Caki2 (cell line): ENCODE measurements around the gene FRAT2. TPM values are rescaled to one million over a fixed set of nuclear protein-coding genes. Genes with fewer than 3 reads are reported as not detected.

Experiments
- DNase-seq: peaks from one replicate; pipeline ENCODE4 v3.0.0-alpha.2; 2015; ENCODE audit warnings: low read depth
- in situ Hi-C: cut with HindIII; loops from 2 replicates; pipeline ENCODE4 v1.10.0; 2016; ENCODE audit warnings: low sequenced_read_pairs, low pct_unique_long_range_greater_than_20kb, mixed read lengths
- total RNA-seq: library from RNA; depleted of rRNA; stranded (reverse); fragments of >200 nt; shearing (Covaris generic); gene quantifications from 2 replicates; pipeline ENCODE4 v1.2.3, GENCODE V29; 2014; ENCODE audit warnings: low replicate concordance; rRNA removed

FRAT2 gene, protein sequence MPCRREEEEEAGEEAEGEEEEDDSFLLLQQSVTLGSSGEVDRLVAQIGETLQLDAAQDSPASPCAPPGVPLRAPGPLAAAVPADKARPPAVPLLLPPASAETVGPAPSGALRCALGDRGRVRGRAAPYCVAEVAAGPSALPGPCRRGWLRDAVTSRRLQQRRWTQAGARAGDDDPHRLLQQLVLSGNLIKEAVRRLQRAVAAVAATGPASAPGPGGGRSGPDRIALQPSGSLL
- 3.2 and 9.1 TPM in 2 replicates for total RNA-seq

- in situ Hi-C loops: no loop called here
- peak; percentile 86 for DNase-seq
These were observed at the start of gene FRAT2 for GRCh38 chr10:97334370-97335175. Gene FRAT2, minus strand, starts transcription at chr10:97334729. Its CDS starts 157 bp downstream, at chr10:97334572.

- in situ Hi-C loops: no loop called here
- DNase-seq: no peak
These were observed 49.6 kb upstream of the FRAT2 start for GRCh38 chr10:97384156-97384555.

GRCh38 chr10:97383159-97383558 lies 48.6 kb upstream of the FRAT2 start:
- no peak for DNase-seq
- in situ Hi-C loops: no loop called here

DNA sequence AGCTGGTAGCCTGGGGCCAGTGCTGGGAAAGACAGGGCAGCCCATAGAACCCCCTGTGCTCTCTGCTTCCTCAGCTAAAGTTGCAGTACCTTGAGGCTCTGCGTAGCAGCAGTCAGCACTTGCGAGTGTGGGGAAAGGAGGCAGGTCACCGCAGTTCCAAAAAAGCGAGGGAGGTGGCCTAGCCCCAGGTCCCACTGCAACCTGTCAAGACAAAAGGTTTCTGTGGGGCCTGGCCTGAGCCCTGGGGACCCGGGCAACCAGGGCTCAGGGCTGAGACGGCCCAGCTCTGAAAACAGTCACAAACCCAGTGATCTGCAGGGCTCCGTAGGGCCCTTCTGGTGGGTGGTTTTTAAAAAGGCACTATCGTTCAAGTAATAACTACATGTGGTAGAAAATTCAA lies 47.1 kb upstream of the FRAT2 start:
- no peak for DNase-seq
- in situ Hi-C loops: no loop called here

DNA sequence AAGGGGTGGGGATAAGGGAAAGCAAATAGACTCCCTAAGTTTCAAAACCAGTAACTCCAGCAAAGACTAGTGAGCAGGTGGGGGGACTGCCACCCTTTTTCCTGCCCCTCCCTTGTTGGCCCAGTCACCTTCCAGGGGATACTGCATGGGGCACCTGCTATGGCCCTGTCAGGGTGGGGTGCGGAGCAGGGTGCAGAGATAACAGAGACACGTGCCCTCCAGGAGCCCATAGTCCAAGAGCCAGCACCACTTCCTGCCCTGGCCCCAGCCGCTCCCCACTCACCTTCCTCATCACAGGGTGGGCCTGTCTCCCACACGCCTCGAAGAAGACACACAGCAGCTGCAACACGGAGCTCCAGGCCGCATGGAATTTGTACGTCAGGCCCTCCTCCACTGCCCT lies 46.0 kb upstream of the FRAT2 start:
- in situ Hi-C loops: no loop called here

GRCh38 chr10:97378933-97379921 lies 44.7 kb upstream of the FRAT2 start:
- in situ Hi-C loops: no loop called here

More for the DNA sequence above, 46.0 kb upstream of the FRAT2 start:
- no peak for DNase-seq

DNA sequence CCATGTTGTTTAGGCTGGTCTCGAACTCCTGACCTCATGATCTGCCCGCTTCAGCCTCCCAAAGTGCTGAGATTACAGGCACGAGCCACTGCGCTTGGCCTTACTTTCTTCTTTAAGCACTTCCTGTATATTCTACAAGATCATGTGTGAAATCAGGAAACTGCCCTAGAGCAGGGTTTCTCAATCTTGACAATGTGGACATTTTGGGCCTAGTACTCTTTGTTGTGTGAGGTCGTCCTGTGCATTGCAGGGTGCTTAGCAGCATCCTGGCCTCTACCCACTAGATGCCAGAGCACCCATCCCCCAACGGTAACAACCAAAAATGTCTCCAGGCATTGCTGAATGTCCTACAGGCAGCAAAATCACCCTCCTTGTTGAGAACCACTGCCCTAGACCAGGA lies 41.9 kb upstream of the FRAT2 start:
- in situ Hi-C loops: no loop called here

More at GRCh38 chr10:97378933-97379921, 44.7 kb upstream of the FRAT2 start:
- no peak for DNase-seq

DNA sequence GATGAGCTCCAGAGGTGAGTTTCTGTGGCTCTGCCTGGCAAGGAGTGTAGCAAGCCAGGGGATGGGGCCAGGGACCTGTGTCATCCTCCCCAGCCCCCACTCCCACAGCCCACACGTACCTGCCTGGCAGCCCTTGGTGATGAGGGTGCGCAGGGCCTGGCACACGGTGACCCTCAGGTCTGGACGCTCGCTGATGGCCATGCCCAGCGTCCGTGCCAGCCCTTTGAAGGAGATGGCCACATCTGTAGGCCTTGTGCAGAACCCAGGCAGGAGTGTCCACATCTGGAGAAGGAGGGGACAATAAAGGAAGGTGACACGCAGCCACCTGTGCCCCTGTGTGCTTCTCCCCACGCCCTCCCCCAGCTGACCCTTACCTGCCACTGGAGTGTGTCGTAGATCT lies 38.9 kb upstream of the FRAT2 start:
- in situ Hi-C loops: no loop called here
- no peak for DNase-seq

More for the DNA sequence above, 41.9 kb upstream of the FRAT2 start:
- no peak for DNase-seq

GRCh38 chr10:97372233-97372875 lies 37.8 kb upstream of the FRAT2 start:
- in situ Hi-C loops: no loop called here
- no peak for DNase-seq

GRCh38 chr10:97371696-97372095 lies 37.2 kb upstream of the FRAT2 start:
- in situ Hi-C loops: no loop called here

DNA sequence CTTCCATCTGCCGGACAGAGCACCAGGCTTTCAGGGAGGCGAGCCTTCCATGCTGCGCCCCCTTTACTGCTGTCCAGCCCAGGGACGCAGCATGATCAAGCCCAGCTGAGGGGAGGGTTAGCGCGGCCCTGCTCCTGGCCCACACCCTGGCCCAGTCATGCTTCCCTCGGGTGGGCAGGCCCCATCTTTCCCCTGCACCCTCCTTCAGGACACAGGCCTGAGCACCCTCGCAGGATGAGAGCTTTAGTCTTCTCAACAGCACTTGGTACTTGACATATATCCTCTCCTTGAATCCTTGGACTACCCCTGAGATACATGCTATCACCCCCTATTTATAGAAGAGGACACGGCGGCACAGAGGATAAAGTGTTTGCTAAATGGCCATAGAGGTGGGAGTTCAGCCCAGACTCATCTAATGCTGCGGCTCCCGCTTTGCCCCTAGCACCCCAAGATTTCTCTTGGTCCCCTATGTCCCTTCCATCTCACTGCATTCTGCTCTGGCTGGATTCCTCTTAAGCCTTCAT lies 32.7 kb upstream of the FRAT2 start:
- DNase-seq: no peak
- in situ Hi-C loops: no loop called here

More at GRCh38 chr10:97371696-97372095, 37.2 kb upstream of the FRAT2 start:
- DNase-seq: no peak

DNA sequence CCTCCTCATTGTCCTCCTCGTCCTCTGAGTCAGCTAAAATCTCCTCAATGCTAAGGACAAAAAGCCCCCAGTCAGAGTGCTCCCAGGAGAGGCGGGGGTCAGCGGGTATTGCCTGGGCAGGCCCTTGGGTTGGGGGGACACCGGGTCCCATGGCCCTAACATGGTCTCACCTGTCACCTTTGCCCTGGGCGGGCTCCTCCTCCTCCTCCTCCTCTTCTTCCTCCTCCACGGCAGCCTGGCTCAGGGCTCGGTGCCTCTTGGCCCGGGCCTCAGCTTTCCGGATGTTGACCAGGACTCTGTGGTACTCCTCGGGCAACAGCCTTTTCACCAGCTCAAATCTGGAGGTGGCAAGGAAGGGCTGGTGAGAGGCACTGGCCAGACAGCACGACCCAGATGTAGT lies 32.0 kb upstream of the FRAT2 start:
- in situ Hi-C loops: no loop called here
- no peak for DNase-seq

GRCh38 chr10:97365761-97366351 lies 31.3 kb upstream of the FRAT2 start:
- no peak for DNase-seq
- in situ Hi-C loops: no loop called here

DNA sequence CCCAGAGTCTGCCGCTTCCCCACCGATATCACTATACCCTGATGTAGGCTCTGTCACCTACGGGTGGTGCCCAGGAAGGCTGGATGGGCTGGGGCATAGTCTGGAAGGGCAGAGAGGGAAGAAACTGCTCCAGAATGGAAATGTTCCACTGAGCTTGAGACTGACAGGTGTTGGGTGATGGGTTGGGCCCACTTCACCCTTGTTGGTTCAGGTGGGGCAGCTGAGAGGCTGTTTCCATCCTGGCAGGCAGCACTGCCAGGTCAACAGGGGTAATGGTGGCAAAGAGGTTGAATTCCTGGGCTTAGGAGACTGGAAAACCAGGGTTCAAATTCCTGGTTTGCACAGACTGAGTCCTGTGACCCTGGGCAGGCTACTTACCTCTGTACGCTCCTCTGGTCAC lies 28.5 kb upstream of the FRAT2 start:
- DNase-seq: no peak
- in situ Hi-C loops: no loop called here

DNA sequence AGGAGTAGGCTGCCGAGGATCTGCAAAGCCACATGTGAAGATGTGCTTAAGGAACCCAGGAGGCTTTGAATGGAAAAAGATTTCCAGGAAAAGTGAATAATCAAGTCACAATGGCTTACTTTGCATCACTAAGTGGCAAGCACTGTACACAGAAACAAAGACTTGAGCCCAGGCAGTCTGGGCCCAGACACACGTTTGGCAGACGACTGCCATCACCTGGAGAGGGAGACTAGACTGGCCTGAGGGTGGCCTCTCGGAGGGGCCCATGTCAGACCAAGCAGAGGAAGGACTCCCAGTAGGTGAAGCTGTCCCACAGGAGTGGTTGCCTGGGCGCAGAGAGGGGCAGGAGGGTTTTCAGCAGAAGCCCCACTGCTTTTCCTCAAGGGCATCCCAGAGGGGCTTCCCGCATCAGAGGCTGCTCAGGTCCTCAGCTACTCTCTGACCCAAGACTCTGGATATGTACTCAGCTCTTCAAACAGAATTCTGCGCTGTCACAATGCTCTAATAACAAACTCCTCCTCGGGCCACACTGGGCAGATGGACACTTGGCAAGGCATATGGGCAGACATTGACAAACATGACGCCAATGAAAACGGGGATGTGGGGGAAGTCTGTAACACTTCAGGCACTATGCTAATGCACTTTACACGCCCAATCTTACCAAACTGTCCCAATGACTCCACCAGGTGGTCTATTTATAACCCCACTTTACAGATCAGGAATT lies 27.9 kb upstream of the FRAT2 start:
- no peak for DNase-seq
- in situ Hi-C loops: no loop called here

GRCh38 chr10:97361537-97361901 lies 27.0 kb upstream of the FRAT2 start:
- DNase-seq: no peak
- in situ Hi-C loops: no loop called here
